ENCODE results near the gene PRR22.

DNA sequence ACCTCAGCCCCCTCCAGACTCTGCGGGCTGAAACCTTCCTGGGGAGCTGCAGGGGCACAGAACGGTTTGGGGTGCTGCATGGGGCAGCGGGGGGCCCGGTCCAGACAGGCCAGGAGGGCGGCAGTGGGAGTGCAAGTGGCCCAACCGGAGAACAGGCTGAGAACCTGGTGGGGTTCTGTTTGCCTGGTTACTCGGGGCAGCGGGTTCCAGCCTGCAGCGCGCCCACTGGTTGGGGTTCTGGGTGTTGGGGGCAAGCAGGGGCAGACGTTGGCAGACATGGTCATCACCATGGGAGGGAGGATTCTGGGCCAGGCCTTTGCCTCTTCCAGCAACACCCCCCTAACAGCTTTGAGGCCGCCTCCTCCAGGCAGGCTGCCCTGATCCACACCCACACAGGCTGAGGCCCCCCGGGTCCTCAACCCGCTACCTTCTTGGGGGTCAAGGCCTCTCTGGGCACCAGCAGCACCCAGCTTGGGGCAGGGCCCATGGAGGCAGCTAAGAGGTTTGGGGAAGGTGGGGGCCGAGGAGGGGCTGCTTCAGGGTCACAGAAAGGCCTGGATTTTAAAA, at the start of gene PRR22:
- TF ChIP-seq, protein P1, sequence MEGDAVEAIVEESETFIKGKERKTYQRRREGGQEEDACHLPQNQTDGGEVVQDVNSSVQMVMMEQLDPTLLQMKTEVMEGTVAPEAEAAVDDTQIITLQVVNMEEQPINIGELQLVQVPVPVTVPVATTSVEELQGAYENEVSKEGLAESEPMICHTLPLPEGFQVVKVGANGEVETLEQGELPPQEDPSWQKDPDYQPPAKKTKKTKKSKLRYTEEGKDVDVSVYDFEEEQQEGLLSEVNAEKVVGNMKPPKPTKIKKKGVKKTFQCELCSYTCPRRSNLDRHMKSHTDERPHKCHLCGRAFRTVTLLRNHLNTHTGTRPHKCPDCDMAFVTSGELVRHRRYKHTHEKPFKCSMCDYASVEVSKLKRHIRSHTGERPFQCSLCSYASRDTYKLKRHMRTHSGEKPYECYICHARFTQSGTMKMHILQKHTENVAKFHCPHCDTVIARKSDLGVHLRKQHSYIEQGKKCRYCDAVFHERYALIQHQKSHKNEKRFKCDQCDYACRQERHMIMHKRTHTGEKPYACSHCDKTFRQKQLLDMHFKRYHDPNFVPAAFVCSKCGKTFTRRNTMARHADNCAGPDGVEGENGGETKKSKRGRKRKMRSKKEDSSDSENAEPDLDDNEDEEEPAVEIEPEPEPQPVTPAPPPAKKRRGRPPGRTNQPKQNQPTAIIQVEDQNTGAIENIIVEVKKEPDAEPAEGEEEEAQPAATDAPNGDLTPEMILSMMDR (IDR thresholded peaks at IDR 0.05), result no peak
- TF ChIP-seq POLR2A (IDR thresholded peaks at IDR 0.05), result no peak
